Body of pancreas (tissue), 4 donors: ENCODE data around the gene SLC25A25.

Source experiments
- CTCF ChIP-seq, 7 experiments: fragments of 450-650 bp in 4 of 7; fragments of 200-600 bp in 3 of 7; sonication (generic) in 3 of 7; IDR thresholded peaks; one replicate each; pipeline ENCODE4 v1.5.1; 2016 to 2019; ENCODE audit warnings: antibody characterized with exemption in 7 of 7
- POLR2A ChIP-seq, 3 donors: fragments of 450-650 bp; IDR thresholded peaks; one replicate each; pipeline ENCODE4 v1.6.1; 2016; ENCODE audit warnings: antibody characterized with exemption in 3 of 3, mild to moderate bottlenecking in 2 of 3

- TF ChIP-seq CTCF (IDR thresholded peaks at IDR 0.05) (no peak), POLR2A (IDR thresholded peaks at IDR 0.05) (no peak)
Measured at GRCh38 chr9:128139621-128140020, 71.6 kb downstream of the SLC25A25 start.
